ENCODE data around the gene KSR2.
"Not testable (repeated sequence)": the region's sequence is repeated elsewhere in the genome, so short reads cannot be mapped to it uniquely, and the experiment has no call there.

KSR2 gene

GRCh38 chr12:117809509-117809908 is 159.3 kb downstream of the KSR2 start:
- DNase-seq = no peak

- no peak for DNase-seq
Measured at GRCh38 chr12:117807946-117808345, 160.8 kb downstream of the KSR2 start.

- no peak for DNase-seq
Measured at GRCh38 chr12:117807355-117807754, 161.4 kb downstream of the KSR2 start.

GRCh38 chr12:117805865-117806264 is 162.9 kb downstream of the KSR2 start:
- no peak for DNase-seq

GRCh38 chr12:117803001-117803400 is 165.8 kb downstream of the KSR2 start:
- no peak for DNase-seq

GRCh38 chr12:117800711-117801110 is 168.1 kb downstream of the KSR2 start:
- not testable (repeated sequence) for DNase-seq

GRCh38 chr12:117797202-117797601 is 171.6 kb downstream of the KSR2 start:
- no peak for DNase-seq

- DNase-seq = no peak
Measured at GRCh38 chr12:117792877-117793424, 175.8 kb downstream of the KSR2 start.

- DNase-seq = no peak
Measured at GRCh38 chr12:117792471-117792870, 176.3 kb downstream of the KSR2 start.

- no peak for DNase-seq
Measured at GRCh38 chr12:117790948-117791347, 177.8 kb downstream of the KSR2 start.

GRCh38 chr12:117790198-117790597 is 178.6 kb downstream of the KSR2 start:
- no peak for DNase-seq

- no peak for DNase-seq
Measured at GRCh38 chr12:117789195-117789912, 179.4 kb downstream of the KSR2 start.

GRCh38 chr12:117778656-117779055 is 190.1 kb downstream of the KSR2 start:
- DNase-seq = no peak

- DNase-seq = no peak
Measured at GRCh38 chr12:117774941-117775775, 193.6 kb downstream of the KSR2 start.

- no peak for DNase-seq
Measured at GRCh38 chr12:117768860-117769259, 199.9 kb downstream of the KSR2 start.

GRCh38 chr12:117766008-117766407 is 202.8 kb downstream of the KSR2 start:
- DNase-seq = no peak

GRCh38 chr12:117762143-117762542 is 206.6 kb downstream of the KSR2 start:
- no peak for DNase-seq

GRCh38 chr12:117761528-117762100 is 207.2 kb downstream of the KSR2 start:
- no peak for DNase-seq

GRCh38 chr12:117760990-117761389 is 207.8 kb downstream of the KSR2 start:
- DNase-seq = no peak

- no peak for DNase-seq
Measured at GRCh38 chr12:117750657-117751056, 218.1 kb downstream of the KSR2 start.

- no peak for DNase-seq
Measured at GRCh38 chr12:117749431-117749830, 219.4 kb downstream of the KSR2 start.

- DNase-seq = not testable (repeated sequence)
Measured at GRCh38 chr12:117746358-117746757, 222.4 kb downstream of the KSR2 start.

GRCh38 chr12:117744418-117744817 is 224.4 kb downstream of the KSR2 start:
- no peak for DNase-seq

- DNase-seq = no peak
Measured at GRCh38 chr12:117743761-117744160, 225.0 kb downstream of the KSR2 start.

Data from right forelimb (tissue), 1 donor.